NCI-H345 treated with DMSO at 0.1 percent for 48 hours (cell line): ENCODE results near the gene RBMS3.

Source experiments
- DNase-seq: peaks from one replicate; lab custom pipeline; 2025; ENCODE audit not compliant: unreplicated experiment; lab: John Stamatoyannopoulos, UW

RBMS3 gene

DNA sequence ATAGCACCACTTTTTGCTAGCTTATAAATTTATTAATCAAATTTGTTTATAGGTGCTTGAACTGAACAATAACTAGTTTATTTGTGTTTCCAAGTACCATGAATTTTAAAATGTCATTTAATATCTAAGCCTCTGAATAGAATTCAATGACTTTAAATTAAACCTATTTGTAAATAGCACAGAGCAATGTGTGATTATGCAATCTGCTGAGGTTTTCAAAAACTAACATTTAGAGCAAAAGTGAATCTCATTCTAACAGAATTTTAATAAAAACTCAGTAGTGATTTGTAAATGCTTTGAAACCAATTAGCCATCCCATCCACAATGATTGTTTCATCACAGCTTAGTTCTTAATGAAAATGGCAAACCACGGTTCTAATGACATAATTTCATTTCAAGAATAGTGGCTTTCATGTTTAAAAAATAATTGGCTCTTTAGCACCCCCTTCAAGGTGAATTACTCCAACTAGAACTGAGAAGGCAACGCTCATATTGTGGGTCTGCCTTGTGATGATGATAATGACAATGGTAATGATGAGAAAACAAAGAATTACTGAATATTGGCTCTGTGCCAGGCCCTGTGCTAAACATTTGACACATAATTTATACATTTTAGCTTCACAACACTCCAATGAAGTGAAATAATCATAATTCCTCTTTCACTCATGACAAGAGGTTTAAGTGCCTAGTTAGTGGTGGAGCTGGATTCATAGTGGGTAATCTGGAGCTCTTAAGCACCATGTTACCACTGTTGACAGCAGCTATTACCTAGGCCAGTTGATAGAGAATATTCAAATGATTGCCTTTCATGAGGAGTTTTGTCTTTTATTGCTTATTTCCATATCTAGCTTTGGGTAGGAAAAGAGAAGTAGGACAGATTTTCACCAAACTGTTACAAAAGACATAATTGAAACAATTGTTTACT is 145.7 kb downstream of the RBMS3 start:
- no peak for DNase-seq

DNA sequence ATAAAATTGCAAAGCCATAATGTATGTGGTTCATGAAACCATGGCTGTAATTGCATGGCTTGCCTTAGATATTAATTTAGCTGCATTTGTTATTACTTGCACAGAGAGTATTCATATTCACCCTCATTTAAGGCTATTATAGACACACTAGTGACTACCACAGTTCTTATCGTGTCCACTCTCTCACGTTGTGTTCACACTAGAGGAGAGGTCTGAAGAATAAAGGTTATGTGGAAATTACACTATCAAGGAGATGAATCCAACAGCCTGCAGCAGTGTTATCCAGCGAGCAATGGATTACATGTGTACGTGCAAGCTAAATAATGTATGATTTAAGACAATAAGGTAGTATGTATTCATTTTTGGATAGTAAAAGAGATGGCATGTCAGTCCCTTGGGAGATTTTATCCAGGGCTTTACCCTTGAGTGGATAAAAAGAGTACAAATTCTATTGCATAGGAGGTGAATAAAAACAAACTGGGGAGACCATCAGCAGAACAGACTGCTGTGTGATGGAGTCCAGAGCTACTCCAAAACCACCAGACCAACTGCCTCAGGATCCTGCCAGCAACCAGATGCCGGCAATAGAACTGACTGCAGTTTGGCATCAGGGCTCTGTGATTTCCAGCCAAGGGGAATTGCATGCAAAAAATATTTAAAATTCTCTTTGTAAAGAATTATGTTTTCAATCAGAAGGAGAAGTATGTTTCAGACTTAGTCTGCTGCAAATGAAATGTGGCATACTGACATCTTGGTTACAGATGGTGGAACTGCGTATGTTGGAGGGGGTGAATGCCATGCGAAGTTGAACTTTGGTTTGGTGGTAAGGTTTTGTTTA is 146.6 kb downstream of the RBMS3 start:
- DNase-seq = no peak

DNA sequence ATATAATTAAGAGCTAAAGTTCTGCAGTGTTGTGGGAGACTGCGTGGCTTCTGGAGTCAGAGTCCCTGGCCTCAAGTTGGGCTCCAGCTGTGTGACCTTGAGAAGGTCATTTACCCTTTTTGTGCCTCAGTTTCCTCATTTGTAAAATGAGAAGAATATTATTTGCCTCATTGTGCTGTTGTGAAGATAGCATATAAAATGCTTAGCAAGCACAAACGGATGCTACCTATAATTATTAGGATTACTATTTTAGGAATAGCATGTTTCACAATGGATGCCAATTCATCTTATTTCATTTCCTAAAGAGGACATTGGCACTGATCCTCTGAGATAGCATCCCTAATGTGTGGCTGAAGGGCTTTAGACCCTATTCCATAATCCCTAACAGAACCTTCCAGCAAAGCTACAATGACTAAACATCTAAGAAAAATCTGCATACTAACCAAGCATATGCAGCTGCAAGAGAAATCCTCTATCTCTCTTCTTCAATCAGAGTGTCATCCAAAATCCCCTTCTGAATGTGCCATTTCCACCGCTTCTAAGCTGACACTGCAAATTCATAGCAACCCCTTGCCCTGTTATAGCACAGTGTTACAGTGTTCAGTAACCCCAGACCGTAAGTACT is 148.3 kb downstream of the RBMS3 start:
- DNase-seq = no peak

DNA sequence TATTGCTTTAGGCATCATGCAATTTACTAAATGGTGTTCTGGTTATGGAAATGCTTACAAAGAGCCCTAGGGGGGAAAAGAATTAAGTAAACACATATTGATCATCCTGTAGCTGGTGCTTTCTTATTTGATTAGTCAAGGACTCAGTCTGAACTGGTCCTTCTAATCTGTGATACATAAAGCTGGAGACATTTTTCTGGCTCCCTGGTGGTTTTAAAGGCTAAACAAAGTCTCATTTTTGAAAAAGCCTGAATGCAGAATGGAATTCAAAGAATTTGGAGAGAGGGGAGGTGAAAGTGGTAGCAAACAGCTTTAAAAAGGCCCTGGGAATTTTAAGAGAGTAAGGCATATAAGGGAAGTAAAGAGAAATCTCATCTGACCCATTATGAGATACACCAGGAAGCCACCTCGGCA is 149.7 kb downstream of the RBMS3 start:
- DNase-seq = peak; percentile 21

DNA sequence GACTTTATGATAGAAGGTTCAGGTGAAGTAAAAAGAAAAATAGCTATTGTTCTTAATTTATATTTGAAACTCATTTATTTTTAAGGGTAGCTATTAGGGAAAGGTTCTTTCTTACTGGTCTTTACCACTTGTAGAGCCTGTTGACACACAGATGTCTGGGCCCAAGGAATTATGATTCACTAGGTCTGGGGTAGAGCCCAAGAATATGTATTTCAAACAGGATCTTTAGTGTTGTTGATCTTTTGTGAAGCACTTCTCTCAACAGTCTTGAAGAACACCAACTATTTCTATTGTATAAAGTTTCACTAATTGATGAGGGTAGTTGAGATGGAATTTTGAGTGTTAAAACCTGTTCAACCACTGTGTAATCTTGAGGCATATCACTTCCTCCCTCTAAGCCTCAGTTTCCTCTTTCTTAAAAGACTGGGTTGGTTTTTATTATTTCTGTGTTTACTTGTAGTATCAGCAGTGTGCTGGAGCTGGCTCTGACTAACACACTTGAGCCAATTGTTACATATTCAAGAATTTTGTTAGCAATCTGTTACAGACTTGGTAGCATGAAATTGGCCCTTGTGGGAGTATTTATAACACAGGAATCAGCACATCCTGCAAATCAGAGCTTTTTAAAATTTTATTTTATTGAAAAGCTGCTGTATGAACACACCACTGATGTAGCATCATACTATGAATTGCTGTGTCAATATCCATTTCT is 155.9 kb downstream of the RBMS3 start:
- DNase-seq = no peak

DNA sequence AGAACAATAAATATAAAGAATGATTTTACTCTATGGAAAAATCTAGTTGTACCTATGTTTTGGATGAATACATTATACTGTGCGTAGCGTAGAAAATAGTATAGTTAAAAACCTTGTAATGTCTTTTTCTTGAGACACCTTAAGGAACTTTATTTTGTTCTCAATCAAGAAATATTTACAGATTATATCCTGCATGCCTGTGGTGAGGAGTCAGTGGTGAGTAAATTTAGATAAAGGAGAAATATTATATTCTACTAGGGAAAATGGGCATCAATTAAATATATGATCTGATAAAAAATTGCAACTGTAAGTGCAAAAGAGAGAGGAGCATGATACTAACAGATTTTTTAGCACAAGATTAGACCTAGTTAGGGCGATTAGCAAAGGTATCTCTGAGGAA is 157.7 kb downstream of the RBMS3 start:
- no peak for DNase-seq

DNA sequence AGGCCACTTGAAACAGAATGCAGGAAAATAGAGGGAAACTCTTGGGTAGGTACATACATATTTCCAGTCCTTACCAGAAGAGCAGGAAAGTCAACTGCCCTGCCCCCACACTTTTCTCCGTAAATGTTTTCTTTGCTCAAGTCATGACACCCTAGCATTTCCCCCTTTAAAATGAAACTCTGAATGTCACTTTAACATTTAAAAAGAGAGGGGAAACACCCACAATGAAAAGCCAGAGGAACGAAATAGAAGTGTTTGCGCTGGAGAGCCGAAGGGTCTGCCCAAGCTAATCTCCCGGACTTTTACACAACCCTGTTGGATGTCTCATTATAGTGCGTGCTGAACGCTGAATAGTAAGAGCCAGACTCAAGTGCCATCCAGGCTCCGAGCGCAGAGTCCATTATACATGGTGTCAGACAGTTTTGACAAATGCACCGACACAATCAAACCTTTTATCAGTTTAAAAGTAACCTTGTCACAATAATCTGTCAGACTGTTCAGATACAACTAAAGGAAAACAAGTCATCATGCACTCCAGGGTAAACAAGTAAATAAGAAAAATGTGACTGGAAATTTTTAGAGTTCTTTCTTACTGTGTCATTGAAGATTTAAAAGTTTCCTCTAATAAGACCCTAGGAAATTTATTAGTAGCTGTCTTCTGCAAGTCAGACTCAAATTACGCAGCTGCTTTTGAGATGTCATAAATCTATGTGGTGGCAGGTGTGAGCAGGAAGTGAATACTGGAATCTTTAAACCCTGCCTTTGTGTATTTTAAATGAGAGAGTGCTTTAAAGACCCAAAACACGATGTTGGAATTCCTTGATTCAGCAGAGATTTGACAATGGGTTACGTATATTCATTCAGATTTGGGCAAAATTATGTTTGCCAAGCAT is 159.8 kb downstream of the RBMS3 start:
- peak; percentile 77 for DNase-seq

DNA sequence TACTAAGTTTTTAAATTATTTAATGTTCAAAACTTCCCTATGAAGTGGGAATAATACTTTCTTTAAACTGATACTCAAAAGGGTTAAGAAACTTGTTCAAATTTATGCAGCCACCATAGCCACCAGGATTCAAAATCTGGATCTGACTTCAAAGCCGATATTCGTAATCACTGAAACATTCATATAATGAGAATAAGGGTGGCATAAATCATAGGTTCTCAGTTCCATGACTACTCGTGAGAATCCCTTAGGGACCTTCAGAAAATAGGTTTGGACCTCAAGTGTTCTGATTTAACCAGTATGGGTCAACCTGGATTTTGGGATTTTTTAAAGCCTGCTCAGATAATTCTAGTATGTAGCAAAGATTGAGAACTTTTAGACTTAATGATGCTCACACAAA is 160.6 kb downstream of the RBMS3 start:
- no peak for DNase-seq

DNA sequence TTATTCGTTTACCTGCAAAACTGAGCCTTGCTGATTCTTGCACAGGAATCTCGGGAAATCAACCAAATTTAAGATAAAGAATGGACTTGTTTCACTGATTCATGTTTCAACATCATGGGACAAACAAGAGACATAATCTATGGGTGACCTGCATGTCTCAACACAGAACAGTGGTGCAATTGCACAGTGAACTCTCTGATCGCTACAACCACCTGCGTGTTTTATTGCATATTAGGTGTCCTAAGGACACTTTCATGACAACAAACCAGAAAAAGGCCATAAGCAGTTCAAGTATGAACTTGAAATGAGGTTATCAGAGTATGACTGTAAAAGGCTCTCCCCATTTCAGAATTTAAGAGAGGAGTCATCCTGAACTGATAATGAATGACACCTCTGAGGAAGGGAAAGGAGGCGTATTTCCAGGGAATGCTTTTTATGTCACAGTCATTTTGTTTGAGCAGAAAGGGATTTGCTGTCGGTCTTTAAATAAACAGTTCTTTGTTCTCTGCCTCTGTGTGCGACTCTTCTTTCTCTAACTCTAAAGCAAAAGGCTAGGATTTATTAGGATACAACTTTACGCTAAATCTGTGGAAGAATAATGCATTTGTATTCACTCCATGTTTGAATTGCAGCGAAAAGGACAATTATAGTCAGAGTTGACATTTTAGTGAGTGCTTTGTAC is 167.2 kb downstream of the RBMS3 start:
- peak; percentile 16 for DNase-seq

DNA sequence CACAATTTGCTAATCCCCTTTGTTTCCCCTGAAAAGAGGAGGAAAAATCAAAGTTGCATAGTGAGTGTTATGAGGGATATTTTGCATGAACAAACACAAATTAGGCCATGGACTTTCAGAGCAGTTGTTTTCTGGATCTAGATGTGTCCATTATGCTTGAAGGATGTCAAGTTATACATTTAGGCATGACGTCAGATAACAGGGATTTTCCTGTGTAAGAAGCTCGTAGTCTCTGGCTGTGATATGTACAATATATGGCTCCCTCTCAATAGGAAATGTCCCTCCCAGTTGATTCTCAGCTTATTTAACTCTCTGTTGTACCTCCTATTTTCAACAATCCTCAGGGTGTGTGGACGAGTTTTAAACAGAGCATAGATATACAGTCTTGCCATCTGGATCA is 171.0 kb downstream of the RBMS3 start:
- DNase-seq = no peak

DNA sequence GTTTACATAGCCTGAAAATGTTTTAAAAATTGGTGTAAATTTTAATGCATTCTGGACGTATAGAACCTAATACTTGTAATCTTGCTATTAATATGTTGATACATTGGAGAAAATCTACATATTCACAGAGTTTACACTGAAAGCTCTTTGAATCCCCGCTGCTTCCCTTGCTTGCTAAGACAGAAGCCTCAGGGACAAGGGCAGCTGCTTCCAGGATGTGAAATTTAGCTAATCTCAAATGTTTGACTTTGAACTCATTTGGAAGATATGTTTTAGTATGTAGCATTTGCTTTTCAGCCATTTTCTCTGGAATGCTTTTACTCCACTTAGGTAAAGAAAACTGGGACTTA is 172.0 kb downstream of the RBMS3 start:
- no peak for DNase-seq

DNA sequence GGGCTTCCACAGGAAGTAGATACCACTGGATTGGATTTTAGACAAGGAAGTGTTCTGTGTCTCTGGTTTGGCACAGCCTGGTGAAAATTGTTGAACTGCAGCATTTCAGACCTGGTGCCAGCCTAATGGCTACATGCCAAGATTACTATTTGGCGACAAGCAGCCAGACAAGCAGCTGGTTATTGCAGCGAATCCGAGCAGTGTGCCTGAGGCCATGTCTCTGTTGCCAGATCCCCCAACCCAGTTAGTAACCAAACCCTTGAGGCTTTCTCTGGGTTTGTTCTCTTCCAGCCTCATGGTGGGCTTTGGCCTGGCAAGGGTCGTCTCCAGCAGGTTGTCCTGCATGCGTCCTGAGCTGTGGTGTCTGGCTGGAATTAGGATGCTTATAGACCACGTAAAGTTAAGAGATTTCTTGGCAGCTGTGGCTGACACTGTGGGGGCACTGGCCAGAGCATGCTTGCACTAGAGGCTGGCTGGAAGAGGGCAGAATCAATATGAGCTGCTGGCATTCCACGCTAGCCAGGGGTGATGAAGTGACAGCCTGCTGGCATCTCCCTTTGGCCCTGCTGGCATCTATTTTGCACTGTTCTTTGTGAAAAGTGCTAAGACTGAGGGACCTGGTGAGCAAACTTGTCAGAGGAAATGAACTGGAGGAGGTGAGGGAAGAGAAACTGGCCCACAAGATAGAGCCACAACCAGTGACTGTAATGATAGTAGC is 172.6 kb downstream of the RBMS3 start:
- DNase-seq = peak; percentile 33

DNA sequence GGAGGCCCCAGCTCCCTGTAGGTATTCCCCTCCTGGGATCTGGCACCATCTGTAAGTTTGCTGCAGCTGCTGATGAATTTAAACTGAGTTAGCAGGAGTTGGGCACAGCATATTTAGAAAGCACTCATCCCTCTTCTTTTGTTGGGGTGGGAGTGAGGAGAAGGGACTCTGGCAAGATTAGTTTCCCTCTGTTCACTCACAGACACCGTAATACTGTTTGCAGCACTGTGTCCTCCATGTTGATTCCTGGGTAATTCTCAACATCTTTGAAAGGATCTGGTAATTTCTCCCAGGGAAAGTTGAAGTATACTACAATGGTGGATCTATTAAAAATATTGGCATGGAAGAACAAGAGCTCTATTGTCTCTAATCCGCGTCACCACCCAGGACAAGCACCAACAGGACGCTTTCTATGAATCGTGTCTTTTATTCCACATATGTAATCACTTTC is 173.3 kb downstream of the RBMS3 start:
- no peak for DNase-seq

DNA sequence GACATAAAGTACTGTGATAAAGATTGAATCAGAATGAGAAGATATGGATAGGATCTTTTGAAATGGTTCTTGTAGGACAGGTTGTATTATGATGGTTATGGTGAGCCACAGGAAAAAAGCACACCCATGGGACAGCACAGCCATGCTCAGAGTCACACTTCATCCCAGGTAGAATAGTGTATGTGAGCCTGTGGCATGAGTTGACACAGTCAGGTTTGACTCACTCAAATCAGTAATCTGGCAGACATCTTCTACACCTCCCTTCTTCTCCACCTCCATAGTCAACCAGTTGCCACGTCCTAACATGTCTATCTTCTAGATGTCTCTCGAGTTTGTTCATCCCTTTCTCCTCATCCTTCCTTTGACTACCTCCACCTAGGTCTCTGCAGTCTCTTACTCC is 176.0 kb downstream of the RBMS3 start:
- no peak for DNase-seq

DNA sequence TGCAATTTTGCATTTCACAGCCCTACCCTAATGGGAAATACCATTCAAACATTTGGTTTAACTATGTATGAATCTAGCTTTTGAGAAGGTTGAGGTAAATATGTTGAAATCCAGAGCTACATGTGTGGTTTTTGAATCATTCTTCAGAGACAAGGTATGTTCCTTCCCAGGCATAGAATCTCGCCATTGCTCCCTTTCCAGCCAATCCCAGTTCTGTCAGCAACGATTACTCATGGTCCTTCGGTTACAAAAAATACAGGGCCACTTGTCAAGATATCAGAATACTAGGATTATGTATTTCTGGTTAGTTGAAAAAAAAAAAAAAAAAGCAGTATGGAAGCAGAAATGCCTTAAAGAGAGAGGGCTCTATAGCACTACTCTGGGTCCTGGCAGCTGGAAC is 182.4 kb downstream of the RBMS3 start:
- no peak for DNase-seq

DNA sequence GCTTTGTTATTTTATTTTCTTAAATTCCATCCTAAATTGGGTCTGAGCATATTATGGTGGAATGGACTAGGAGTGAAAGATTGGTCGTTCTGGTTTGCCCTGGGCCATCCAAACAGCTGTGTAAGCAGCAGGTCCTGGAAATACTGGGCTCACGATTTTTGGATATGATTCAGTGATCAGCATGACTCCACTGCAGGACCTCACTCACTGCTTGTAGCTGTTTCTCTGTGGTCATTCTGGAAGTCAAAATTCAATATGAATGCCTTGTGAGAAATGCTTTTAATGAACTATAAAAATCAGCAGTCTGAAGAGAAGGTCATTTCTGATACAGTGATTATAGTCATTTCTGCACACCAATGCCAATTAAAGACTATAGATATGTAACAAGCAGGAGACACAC is 185.0 kb downstream of the RBMS3 start:
- no peak for DNase-seq

DNA sequence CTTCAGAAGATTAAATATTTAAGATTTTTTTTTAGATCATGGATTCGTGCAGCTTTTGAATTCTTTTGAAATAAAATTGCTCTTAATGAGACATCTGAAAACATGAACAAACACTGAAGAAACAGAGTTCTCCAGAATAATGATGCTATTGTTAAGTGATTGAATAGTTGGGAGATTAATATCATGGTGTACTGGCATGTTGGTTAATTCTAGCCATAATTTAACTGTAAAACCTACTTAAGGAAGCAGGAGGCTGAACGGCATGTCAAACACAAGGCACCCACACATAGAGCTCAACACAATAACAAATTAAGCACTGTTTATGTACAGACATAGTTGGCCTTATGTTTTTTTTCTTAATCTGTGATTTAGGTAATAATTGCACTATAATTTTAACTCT is 185.6 kb downstream of the RBMS3 start:
- DNase-seq = no peak

DNA sequence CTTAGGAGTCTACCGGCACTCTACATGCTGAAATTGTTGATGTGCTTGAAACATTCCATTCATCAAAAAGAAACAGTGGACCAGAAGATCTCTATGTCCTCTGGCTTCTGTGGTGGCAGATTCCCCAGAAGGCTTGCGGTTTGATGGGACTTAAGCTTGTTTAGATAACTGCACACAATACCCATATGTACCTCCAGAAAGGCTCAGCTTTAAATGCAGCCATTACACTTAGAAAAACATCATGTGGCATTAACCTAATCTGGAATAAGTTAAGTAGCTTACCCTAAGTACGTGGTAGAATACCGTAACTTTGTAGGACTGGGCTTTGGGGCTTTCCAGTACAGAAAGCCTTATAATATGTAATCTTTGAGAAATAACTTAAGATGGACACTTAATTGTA is 187.3 kb downstream of the RBMS3 start:
- no peak for DNase-seq
